ENCODE measurements around the gene TMEM247.
"Not testable (repeated sequence)": the region's sequence is repeated elsewhere in the genome, so short reads cannot be mapped to it uniquely, and the experiment has no call there.

The TMEM247 gene

GRCh38 chr2:46517485-46517884 is 38.1 kb downstream of the TMEM247 start:
- no peak for DNase-seq

- peak; percentile 21 to 30 for DNase-seq
Measured at GRCh38 chr2:46518861-46519260, 39.5 kb downstream of the TMEM247 start.

GRCh38 chr2:46519265-46519664 is 39.9 kb downstream of the TMEM247 start:
- no peak for DNase-seq

GRCh38 chr2:46520130-46520711 is 40.9 kb downstream of the TMEM247 start:
- DNase-seq: no peak

- DNase-seq: no peak
Measured at GRCh38 chr2:46521215-46521683, 41.9 kb downstream of the TMEM247 start.

- not testable (repeated sequence) for DNase-seq
Measured at GRCh38 chr2:46522385-46522784, 43.0 kb downstream of the TMEM247 start.

- no peak for DNase-seq
Measured at GRCh38 chr2:46525522-46526155, 46.3 kb downstream of the TMEM247 start.

- DNase-seq: no peak
Measured at GRCh38 chr2:46528880-46529279, 49.5 kb downstream of the TMEM247 start.

GRCh38 chr2:46530639-46531038 is 51.3 kb downstream of the TMEM247 start:
- DNase-seq: no peak

- DNase-seq: no peak
Measured at GRCh38 chr2:46531863-46532262, 52.5 kb downstream of the TMEM247 start.
